GM19025 (cell line): ENCODE results near the gene PKIG.

ENCODE experiments used
- ATAC-seq: cut with Tn5 transposase; IDR thresholded peaks from one replicate; pipeline ENCODE4 v1.9.1; 2021; ENCODE audit warnings: mild to moderate bottlenecking, low read depth, moderate library complexity; ENCODE audit not compliant: unreplicated experiment

PKIG gene

DNA sequence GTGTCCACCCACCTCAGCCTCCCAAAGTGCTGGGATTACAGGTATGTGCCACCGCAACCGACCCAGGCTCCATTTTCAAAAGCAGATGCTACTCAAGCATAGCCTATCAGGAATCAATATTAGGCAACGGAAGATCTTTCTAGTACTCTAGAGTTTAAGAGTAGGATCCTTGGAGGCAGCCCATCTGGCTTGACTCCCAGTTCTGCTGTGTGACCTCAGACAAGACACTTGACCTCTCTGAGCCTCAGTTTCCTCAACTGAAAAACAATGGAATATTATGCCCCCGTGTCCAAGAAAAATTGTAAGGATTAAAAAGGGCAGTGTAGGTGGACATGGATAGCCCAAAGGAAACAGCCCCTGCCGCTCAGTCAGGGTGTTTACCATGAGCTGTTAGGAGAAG lies 54.7 kb downstream of the PKIG start:
- no peak for ATAC-seq

GRCh38 chr20:44637522-44638372 lies 55.4 kb downstream of the PKIG start:
- no peak for ATAC-seq

DNA sequence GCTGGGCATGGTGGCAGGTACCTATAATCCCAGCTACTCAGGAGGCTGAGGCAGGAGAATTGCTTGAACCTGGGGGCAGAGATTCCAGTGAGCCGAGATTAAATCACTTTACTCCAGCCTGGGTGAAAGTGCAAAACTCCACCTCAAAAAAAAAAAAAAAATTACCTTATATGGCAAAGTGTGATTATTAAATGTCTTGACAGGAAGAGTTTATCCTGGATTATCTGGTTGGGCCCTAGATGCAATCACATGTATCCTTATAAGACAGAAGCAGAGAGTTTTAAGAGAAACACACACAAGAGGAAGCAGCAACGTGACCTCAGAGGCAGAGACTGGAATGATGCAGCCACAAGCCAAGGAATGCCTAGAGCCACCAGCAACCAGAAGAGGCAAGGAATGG lies 58.1 kb downstream of the PKIG start:
- no peak for ATAC-seq

- no peak for ATAC-seq
Measured at GRCh38 chr20:44641325-44641724, 58.9 kb downstream of the PKIG start.

DNA sequence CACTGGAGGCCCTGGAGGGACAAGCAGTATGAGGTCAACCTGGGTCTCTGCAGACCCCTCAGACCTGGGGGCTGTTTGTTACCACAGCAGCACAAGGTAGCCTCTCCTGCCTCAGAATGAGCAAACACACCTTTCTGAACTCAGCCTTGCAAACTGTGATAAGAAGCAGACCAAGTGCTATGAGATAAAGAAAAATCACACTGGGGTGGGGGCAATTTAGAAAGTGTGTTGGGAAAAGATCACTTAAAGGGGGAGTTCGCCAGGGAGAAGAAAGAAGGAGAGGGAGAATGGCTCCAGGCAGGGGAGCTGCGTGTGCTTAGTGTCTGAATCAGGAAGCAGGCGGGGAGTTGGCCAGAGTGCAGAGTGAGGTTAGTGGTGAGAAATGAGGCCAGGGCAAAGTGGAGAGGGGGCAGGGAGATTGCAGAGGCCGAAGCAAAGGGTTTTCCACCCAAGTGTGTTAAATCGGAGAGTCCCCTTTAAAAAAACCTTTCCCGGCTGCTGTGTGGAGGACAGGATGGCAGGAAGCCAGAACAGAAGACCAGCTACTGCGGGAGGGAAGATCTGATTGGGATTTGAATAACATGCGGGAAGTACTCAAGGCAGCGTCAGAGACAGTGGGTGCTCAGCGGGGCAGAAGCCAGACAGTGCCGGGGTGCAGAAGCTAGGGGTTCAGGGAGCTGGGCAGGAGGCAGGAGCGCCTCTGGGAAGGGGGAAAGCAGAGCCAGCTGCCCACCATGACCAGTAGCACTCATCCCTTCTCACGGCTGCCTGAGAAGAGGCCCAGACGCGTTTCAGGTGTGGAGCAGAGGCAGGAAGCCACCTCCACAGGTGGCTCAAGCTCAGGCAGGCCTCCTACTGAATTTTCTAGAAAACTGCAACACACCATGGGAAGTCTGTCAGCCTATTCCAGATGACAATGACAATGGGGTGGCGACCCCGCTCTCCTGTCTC lies 60.1 kb downstream of the PKIG start:
- ATAC-seq = no peak

DNA sequence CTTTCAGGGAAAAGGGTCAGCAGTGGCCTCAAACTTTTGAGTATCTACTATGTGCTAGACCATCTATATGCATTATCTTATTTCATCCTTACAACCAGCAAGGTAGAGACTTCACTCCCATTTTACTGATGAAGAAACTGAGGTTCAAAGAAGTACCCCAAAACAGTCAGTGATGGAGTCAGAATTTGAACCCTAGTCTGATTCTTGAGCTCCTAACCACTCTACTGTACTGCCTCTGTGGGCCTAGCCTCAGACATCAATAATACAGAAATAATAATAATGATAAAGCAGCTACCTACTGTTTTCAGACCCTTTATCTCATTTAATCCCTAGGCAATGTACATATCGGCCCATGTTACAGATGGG lies 60.8 kb downstream of the PKIG start:
- no peak for ATAC-seq

DNA sequence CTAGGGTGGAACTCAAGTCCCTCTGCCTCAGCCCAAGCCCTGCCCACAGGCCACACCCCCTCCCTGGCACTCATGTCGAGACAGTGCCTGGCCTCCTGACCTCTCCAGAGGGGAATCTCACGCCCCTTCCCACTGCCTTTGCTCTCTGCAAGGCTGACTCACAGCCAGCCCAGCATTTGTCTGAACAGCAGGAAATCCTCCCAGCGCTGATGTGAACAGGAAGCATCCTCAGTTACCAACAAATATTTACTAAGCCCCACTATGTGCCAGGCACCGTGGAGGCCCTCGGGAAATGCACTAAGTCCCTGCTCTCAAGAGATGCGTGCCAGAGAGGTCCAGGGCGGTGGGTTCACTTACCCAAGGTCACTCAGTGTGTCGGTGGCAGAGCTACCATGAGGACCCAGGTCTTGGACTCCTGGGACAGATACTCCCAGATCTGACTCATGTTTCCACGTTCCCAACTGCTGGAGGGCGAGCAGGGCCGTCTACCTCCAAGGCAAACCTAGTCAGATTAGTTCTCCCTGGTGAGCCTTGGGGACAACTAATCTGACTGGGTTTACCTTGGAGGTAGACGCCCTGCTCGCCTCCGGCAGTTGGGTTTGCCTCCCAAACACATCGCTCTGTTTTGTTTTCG lies 61.3 kb downstream of the PKIG start:
- no peak for ATAC-seq

GRCh38 chr20:44644230-44644617 lies 61.8 kb downstream of the PKIG start:
- no peak for ATAC-seq

GRCh38 chr20:44644667-44645131 lies 62.3 kb downstream of the PKIG start:
- ATAC-seq = no peak

- no peak for ATAC-seq
Measured at GRCh38 chr20:44646023-44646640, 63.8 kb downstream of the PKIG start.

- peak; percentile 51 for ATAC-seq
Measured at GRCh38 chr20:44646641-44647274, 64.4 kb downstream of the PKIG start.

- ATAC-seq = no peak
Measured at GRCh38 chr20:44648068-44648467, 65.7 kb downstream of the PKIG start.

DNA sequence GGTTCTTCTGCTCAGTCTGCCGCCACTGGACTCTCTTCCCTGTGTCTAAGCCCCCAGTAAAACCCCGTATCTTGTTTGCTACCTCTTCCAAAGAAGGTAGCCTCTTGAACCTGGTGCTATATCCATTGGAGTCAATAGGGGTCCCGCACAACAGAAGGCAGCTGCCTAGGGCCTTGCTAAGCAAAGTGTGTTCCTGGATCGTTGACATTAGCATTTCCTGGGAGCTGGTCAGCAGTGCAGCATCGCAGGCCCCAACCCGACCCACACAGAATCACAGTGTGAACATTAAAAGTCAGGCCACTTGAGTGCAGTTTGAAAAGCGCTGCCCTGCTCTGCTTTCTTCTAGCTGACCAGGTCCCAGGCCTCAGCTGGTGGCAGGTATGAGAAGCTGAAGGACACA lies 66.2 kb downstream of the PKIG start:
- no peak for ATAC-seq

DNA sequence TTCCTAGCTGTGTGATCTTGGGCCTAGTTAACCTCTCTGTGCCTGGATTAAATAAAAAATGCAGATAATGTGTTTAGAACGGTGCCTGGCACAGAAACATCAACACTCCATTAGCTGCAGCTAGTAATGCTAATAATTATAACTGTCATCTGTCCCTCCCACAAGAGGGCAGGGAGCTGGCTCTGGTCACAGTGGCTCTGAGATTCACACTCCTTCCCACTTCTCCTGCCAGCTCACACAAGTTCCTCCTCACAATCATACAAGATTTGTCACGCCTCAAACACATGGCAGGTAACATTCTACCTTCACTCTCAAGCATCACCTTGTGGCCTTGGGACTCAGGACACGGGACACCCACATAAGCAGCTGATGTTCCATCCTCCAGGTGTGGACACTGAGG lies 66.7 kb downstream of the PKIG start:
- no peak for ATAC-seq

- ATAC-seq = no peak
Measured at GRCh38 chr20:44649976-44650375, 67.6 kb downstream of the PKIG start.

DNA sequence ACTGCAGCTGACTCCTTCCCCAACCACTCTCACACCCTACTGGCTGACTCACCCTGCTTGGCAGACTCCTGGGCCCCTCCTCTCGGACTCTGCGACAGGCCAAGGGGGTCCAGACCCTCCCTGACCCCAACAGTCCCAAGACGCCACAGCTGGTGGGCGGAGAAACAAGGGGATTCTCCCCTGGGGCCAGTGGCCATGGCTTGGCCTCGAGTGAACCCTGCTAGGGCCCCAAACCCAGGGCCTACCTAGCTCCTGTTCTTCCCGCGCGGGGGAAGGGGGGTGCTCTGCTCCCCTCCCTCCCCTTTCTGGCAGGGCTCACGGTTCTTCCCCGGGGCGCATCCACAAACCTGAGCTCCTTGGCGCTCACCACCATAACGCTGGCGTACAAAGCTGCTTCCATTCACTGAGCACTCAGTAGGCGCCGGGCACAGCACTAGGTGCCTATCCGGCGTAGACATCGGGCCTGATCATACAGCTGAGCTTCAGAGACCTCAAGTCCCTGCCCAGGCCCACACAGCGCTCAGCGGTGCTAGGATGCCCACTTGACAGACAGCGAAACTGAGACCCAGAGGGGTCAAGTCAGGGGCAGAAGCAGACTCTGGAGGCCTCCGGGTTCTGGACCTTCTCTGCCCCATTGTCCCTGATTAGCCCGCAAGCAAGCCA lies 68.5 kb downstream of the PKIG start:
- ATAC-seq = no peak

- no peak for ATAC-seq
Measured at GRCh38 chr20:44651434-44651683, 69.0 kb downstream of the PKIG start.

DNA sequence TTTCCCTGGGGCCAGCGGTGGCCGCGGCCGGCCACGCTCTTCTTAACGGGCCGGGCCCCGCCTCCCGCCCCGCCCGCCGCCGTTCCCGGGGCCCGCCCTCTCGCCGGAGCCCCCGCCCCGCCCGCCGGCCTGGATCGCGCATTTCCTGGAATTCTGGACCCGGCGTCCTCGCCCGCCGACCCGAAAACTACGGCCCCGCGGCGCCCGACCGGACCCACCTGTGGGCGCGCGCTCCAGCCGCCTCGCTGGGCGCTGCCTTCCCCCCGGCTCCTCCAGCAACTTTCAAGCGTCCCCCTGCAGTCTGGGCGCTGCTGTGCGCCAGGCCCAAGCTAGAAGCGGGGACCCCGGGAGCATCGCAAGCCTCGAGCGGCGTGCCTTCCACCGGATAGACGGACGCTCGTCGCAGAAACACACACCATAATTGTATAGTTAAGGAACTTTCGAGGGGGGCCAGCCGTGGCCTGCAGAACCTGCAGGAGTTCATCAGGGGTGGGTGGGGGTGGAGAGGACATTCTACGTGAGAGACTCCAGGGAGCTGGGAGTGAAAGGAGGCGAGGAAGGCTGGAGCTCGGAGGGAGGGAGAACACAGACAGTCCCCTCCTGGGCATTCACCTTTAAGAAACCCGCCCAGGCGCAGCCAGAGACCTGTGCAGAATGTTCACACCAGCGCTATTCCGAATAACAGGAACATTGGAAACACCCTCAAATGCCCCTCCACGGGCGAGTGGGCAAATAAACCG lies 69.5 kb downstream of the PKIG start, which contains the start of gene ADA:
TSS of gene ADA (minus strand) at position 16 of the 740 bp plus-strand sequence. CDS start 92 bp downstream, outside the sequence.
- no peak for ATAC-seq

GRCh38 chr20:44653546-44653945 lies 71.2 kb downstream of the PKIG start:
- no peak for ATAC-seq
